ENCODE results near the gene GINS3. TPM values are rescaled to one million over a fixed set of nuclear protein-coding genes. Genes with fewer than 3 reads are reported as not detected.

The GINS3 gene
- total and polyA plus RNA-seq, 10 of the 15 experiments (the other 5 are each of a cell fraction or from before 2014, with no cell fraction given) = 13.6 to 22.4 (median 15.6) TPM

DNA sequence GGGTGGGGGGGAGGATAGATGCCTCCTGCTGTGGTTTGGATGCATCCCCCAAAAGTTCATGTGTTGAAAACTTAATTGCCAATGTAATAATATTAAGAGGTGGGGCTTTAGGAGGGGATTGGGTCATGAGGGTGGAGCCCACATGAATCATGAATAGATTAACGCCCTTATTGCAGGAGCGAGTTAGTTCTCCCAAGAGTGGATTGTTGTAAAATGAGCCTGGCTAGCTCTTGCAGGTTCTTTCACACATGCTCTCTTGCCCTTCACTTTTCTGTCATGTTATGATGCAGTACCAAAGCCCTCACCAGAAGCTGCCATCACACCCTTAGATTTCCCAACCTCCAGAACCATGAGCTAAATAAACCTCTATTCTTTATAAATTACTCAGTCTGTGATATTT is 52.0 kb downstream of the GINS3 start:
- Histone ChIP-seq H4K20me1 (ENCODE audit: control insufficient read depth, insufficient read depth) (no peaks in the 10 kb centered on the region), H3K27ac (ENCODE audit: control insufficient read depth, insufficient read depth) (no peak overlapping the region), H3K9me3 (replicated peaks; ENCODE audit: control insufficient read depth, insufficient read depth, low read length) (no peaks in the 10 kb centered on the region), H3K27me3 (replicated peaks in 1 of 2; ENCODE audit: control insufficient read depth in 2 of 2, insufficient read depth in 2 of 2, low read length in 1 of 2) (no peaks in the 10 kb centered on the region), H3K4me1 (ENCODE audit: control insufficient read depth, insufficient read depth, low read length) (no peaks in the 10 kb centered on the region), H3K36me3 (ENCODE audit: control insufficient read depth in 2 of 2, insufficient read depth in 2 of 2, low read length in 1 of 2) (no peaks in the 10 kb centered on the region), H3K4me2 (ENCODE audit: control insufficient read depth, insufficient read depth) (no peak overlapping the region), H3K9ac (ENCODE audit: control insufficient read depth, insufficient read depth, low read length) (no peak overlapping the region), H3K79me2 (ENCODE audit: control insufficient read depth, insufficient read depth, low read length) (no peaks in the 10 kb centered on the region), H2AFZ (ENCODE audit: control insufficient read depth, low read depth, low read length) (no peak overlapping the region), H3K4me3 (no peak overlapping the region)
- BruUV-seq (replicated peaks) = no TSS peak
- no peak for TF ChIP-seq NR2C1 (IDR thresholded peaks at IDR 0.05)
- TF ChIP-seq, protein P1, sequence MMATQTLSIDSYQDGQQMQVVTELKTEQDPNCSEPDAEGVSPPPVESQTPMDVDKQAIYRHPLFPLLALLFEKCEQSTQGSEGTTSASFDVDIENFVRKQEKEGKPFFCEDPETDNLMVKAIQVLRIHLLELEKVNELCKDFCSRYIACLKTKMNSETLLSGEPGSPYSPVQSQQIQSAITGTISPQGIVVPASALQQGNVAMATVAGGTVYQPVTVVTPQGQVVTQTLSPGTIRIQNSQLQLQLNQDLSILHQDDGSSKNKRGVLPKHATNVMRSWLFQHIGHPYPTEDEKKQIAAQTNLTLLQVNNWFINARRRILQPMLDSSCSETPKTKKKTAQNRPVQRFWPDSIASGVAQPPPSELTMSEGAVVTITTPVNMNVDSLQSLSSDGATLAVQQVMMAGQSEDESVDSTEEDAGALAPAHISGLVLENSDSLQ (IDR thresholded peaks at IDR 0.05) = no peak
- TF ChIP-seq SPI1 (IDR thresholded peaks at IDR 0.05; ENCODE audit: borderline replicate concordance, insufficient read depth, low read depth, low read length) = no peak
- no peak for TF ChIP-seq ETV6 (conservative IDR thresholded peaks at IDR 0.05 in 1 of 2, IDR thresholded peaks at IDR 0.05 in 1 of 2; ENCODE audit: borderline replicate concordance in 1 of 2, low read depth in 1 of 2)
- TF ChIP-seq GATAD2B (conservative IDR thresholded peaks at IDR 0.05; ENCODE audit: low read depth) = no peak
- TF ChIP-seq SMARCA5 (IDR thresholded peaks at IDR 0.05) = no peak
- TF ChIP-seq, protein P2, sequence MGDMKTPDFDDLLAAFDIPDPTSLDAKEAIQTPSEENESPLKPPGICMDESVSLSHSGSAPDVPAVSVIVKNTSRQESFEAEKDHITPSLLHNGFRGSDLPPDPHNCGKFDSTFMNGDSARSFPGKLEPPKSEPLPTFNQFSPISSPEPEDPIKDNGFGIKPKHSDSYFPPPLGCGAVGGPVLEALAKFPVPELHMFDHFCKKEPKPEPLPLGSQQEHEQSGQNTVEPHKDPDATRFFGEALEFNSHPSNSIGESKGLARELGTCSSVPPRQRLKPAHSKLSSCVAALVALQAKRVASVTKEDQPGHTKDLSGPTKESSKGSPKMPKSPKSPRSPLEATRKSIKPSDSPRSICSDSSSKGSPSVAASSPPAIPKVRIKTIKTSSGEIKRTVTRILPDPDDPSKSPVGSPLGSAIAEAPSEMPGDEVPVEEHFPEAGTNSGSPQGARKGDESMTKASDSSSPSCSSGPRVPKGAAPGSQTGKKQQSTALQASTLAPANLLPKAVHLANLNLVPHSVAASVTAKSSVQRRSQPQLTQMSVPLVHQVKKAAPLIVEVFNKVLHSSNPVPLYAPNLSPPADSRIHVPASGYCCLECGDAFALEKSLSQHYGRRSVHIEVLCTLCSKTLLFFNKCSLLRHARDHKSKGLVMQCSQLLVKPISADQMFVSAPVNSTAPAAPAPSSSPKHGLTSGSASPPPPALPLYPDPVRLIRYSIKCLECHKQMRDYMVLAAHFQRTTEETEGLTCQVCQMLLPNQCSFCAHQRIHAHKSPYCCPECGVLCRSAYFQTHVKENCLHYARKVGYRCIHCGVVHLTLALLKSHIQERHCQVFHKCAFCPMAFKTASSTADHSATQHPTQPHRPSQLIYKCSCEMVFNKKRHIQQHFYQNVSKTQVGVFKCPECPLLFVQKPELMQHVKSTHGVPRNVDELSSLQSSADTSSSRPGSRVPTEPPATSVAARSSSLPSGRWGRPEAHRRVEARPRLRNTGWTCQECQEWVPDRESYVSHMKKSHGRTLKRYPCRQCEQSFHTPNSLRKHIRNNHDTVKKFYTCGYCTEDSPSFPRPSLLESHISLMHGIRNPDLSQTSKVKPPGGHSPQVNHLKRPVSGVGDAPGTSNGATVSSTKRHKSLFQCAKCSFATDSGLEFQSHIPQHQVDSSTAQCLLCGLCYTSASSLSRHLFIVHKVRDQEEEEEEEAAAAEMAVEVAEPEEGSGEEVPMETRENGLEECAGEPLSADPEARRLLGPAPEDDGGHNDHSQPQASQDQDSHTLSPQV (IDR thresholded peaks at IDR 0.05) = no peak
- intact Hi-C loops (cut with micrococcal nuclease; ENCODE audit: unreplicated experiment) (no loop called here), in situ Hi-C loops (cut with MboI) (no loop called here)
- POLR2A ChIA-PET = no interaction called here
- WGBS (ENCODE audit: insufficient coverage, insufficient replicate concordance, low lambda C conversion rate, missing lambda C conversion rate) = 50% methylated on average over 2 of the region's 2 CpGs
- CTCF ChIA-PET = interaction anchor here (0.5 to 1.3 kb wide), 2 partner anchors 20 to 43 kb away, joined by 3 read pairs; no protein-coding TSS in a partner anchor
- no peak for FAIRE-seq
- ATAC-seq = no peak
- DNase-seq (ENCODE audit: low read depth, low spot score) = no peak
- SMC1A ChIA-PET (ENCODE audit: uncharacterized antibody, unreplicated experiment) = no interaction called here
- RAD21 ChIA-PET (ENCODE audit: unreplicated experiment) = interaction anchor here (0.5 to 1.7 kb wide), 3 partner anchors 20 to 44 kb away, joined by 3 to 6 read pairs (median 4); no protein-coding TSS in a partner anchor
